Measurements from ENCODE around the gene LRRC3.
"Not testable (repeated sequence)": the region's sequence is repeated elsewhere in the genome, so short reads cannot be mapped to it uniquely, and the experiment has no call there.

The LRRC3 gene

GRCh38 chr21:44478124-44478800, 23.0 kb downstream of the LRRC3 start:
- no peak for DNase-seq (ENCODE audit: low spot score)

- no peak for DNase-seq (ENCODE audit: low spot score)
Observed at GRCh38 chr21:44478801-44479167, 23.5 kb downstream of the LRRC3 start.

GRCh38 chr21:44479556-44480199, 24.4 kb downstream of the LRRC3 start:
- DNase-seq (ENCODE audit: low spot score) = not testable (repeated sequence)

- no peak for DNase-seq (ENCODE audit: low spot score)
Observed at GRCh38 chr21:44480200-44481053, 25.1 kb downstream of the LRRC3 start.

- no peak for DNase-seq (ENCODE audit: low spot score)
Observed at GRCh38 chr21:44482581-44483287, 27.4 kb downstream of the LRRC3 start.

- no peak for DNase-seq (ENCODE audit: low spot score)
Observed at GRCh38 chr21:44483288-44484237, 28.3 kb downstream of the LRRC3 start.

- no peak for DNase-seq (ENCODE audit: low spot score)
Observed at GRCh38 chr21:44484498-44485253, 29.4 kb downstream of the LRRC3 start.

GRCh38 chr21:44485254-44485793, 30.0 kb downstream of the LRRC3 start:
- no peak for DNase-seq (ENCODE audit: low spot score)

GRCh38 chr21:44485796-44486195, 30.5 kb downstream of the LRRC3 start:
- DNase-seq (ENCODE audit: low spot score) = no peak

GRCh38 chr21:44486302-44486701, 31.0 kb downstream of the LRRC3 start:
- DNase-seq (ENCODE audit: low spot score) = no peak

- no peak for DNase-seq (ENCODE audit: low spot score)
Observed at GRCh38 chr21:44487831-44488230, 32.5 kb downstream of the LRRC3 start.

- DNase-seq (ENCODE audit: low spot score) = no peak
Observed at GRCh38 chr21:44489962-44490361, 34.7 kb downstream of the LRRC3 start.

GRCh38 chr21:44490405-44490804, 35.1 kb downstream of the LRRC3 start:
- DNase-seq (ENCODE audit: low spot score) = no peak

- DNase-seq (ENCODE audit: low spot score) = no peak
Observed at GRCh38 chr21:44490816-44491215, 35.5 kb downstream of the LRRC3 start.

GRCh38 chr21:44492567-44493385, 37.5 kb downstream of the LRRC3 start:
- no peak for DNase-seq (ENCODE audit: low spot score)

- DNase-seq (ENCODE audit: low spot score) = no peak
Observed at GRCh38 chr21:44494418-44494817, 39.1 kb downstream of the LRRC3 start.

GRCh38 chr21:44494956-44495355, 39.6 kb downstream of the LRRC3 start:
- DNase-seq (ENCODE audit: low spot score) = no peak

GRCh38 chr21:44495611-44496563, 40.6 kb downstream of the LRRC3 start:
- no peak for DNase-seq (ENCODE audit: low spot score)
